Loucy (cell line): ENCODE measurements around the gene DLG2.

Experiments used
- H2AFZ ChIP-seq: fragments of 200-600 bp; sonication (generic); 2 replicates; pipeline ENCODE4 v1.6.0; 2016; ENCODE audit warnings: antibody characterized with exemption, mild to moderate bottlenecking, low read length, moderate library complexity
- H3F3A ChIP-seq: fragments of 200-600 bp; 2 replicates; pipeline ENCODE4 v1.6.0; 2016; ENCODE audit warnings: antibody characterized with exemption, low read depth, mild to moderate bottlenecking
- H3K27me3 ChIP-seq: fragments of 200-600 bp; sonication (generic); 2 replicates; pipeline ENCODE4 v1.6.1; 2014; ENCODE audit warnings: low read length, mild to moderate bottlenecking; ENCODE audit not compliant: insufficient read depth, poor library complexity, severe bottlenecking
- H3K36me3 ChIP-seq: fragments of 200-600 bp; sonication (generic); 2 replicates; pipeline ENCODE4 v1.6.1; 2016; ENCODE audit warnings: low read length; ENCODE audit not compliant: insufficient read depth
- H3K4me1 ChIP-seq: fragments of 200-600 bp; sonication (generic); 2 replicates; pipeline ENCODE4 v1.5.1; 2014; ENCODE audit warnings: low read length, mild to moderate bottlenecking; ENCODE audit not compliant: insufficient read depth, poor library complexity, severe bottlenecking
- H3K4me2 ChIP-seq: fragments of 200-600 bp; sonication (generic); 2 replicates; pipeline ENCODE4 v1.6.0; 2014; ENCODE audit warnings: antibody characterized with exemption, low read length, low read depth, mild to moderate bottlenecking; ENCODE audit not compliant: poor library complexity, severe bottlenecking
- H3K4me3 ChIP-seq: fragments of 200-600 bp; sonication (generic); 2 replicates; pipeline ENCODE4 v1.5.1; 2014; ENCODE audit warnings: low read length, mild to moderate bottlenecking, mixed read lengths; ENCODE audit not compliant: poor library complexity, severe bottlenecking
- H3K79me2 ChIP-seq: fragments of 200-600 bp; sonication (generic); 2 replicates; pipeline ENCODE4 v1.6.1; 2014; ENCODE audit warnings: low read length; ENCODE audit not compliant: insufficient read depth
- H3K9ac ChIP-seq: fragments of 200-600 bp; sonication (generic); 2 replicates; pipeline ENCODE4 v1.6.0; 2014; ENCODE audit warnings: mild to moderate bottlenecking, low read depth, low read length, moderate library complexity; ENCODE audit not compliant: poor library complexity, severe bottlenecking
- H3K9me2 ChIP-seq: fragments of 200-600 bp; sonication (generic); replicated peaks from 2 replicates; pipeline ENCODE4 v1.6.1; 2016; ENCODE audit warnings: low read depth, low read length, mixed read lengths
- H3K9me3 ChIP-seq: fragments of 200-600 bp; sonication (generic); 2 replicates; pipeline ENCODE4 v1.6.1; 2014; ENCODE audit warnings: mild to moderate bottlenecking, antibody characterized with exemption, low read length, low read depth; ENCODE audit not compliant: insufficient read depth
- H4K20me1 ChIP-seq: fragments of 200-600 bp; sonication (generic); 2 replicates; pipeline ENCODE4 v1.6.0; 2014; ENCODE audit warnings: antibody characterized with exemption, low read length, mild to moderate bottlenecking; ENCODE audit not compliant: insufficient read depth, poor library complexity, severe bottlenecking
- EZH2phosphoT487 ChIP-seq: fragments of 200-600 bp; IDR thresholded peaks from 2 replicates; pipeline ENCODE4 v1.6.1; 2018; ENCODE audit warnings: antibody characterized with exemption, mild to moderate bottlenecking, moderate library complexity, borderline replicate concordance
- TF ChIP-seq, protein P1 (sequence below): fragments of 200-600 bp; sonication (generic); conservative IDR thresholded peaks from 2 replicates; pipeline ENCODE4 v1.5.1; 2014; ENCODE audit warnings: mild to moderate bottlenecking, antibody characterized with exemption, low read length

Gene DLG2

DNA sequence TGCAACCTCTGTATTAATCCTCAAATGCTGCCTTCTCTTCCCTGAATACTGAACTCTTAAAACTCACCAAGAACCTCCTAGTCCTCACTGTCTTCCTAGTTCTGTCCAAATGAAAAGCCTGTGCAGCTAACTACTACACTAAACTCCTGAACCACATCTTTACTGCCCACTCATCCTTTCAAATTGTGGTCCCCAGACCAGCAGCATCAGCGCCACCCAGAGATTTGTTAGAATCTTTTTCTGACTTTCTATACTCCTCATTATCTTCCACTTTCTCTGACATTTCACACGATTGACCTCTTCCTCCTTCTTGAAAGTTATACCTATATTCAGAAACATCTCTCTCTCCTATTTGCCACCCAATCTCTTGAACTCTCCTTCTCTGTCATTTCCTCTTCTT is 461.3 kb downstream of the DLG2 start:
- Histone ChIP-seq H2AFZ (no peak overlapping the region), H3K79me2 (no peaks in the 10 kb centered on the region), H4K20me1 (no peaks in the 10 kb centered on the region), H3K9ac (no peak overlapping the region), H3F3A (no peaks in the 10 kb centered on the region), H3K9me3 (no peaks in the 10 kb centered on the region), H3K27me3 (no peaks in the 10 kb centered on the region), H3K9me2 (no peaks in the 10 kb centered on the region), H3K4me1 (no peaks in the 10 kb centered on the region), H3K4me2 (no peak overlapping the region), H3K36me3 (no peaks in the 10 kb centered on the region), H3K4me3 (no peak overlapping the region)
- TF ChIP-seq, protein P1, sequence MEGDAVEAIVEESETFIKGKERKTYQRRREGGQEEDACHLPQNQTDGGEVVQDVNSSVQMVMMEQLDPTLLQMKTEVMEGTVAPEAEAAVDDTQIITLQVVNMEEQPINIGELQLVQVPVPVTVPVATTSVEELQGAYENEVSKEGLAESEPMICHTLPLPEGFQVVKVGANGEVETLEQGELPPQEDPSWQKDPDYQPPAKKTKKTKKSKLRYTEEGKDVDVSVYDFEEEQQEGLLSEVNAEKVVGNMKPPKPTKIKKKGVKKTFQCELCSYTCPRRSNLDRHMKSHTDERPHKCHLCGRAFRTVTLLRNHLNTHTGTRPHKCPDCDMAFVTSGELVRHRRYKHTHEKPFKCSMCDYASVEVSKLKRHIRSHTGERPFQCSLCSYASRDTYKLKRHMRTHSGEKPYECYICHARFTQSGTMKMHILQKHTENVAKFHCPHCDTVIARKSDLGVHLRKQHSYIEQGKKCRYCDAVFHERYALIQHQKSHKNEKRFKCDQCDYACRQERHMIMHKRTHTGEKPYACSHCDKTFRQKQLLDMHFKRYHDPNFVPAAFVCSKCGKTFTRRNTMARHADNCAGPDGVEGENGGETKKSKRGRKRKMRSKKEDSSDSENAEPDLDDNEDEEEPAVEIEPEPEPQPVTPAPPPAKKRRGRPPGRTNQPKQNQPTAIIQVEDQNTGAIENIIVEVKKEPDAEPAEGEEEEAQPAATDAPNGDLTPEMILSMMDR: no peak; the same call in 1 of the 2 replicates
- TF ChIP-seq EZH2phosphoT487: no peak

DNA sequence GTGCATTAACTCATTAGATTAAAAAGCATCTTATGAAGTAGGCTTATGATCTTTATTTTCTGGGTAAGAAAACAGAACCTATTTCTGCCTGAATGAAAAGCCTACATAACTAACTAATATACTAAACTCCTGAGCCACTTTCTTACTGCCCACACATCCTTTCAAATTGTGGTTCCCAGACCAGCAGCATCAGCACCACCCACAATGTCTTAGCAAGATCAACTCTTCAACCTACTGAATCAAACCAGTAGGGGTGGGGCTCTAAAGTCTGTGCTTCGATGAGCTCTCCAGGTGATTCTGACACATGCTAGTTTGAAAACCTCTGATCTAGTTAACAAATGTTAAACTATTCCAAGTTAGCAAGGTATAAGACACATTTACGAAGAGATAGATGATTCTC is 462.4 kb downstream of the DLG2 start:
- Histone ChIP-seq H3K36me3 (no peaks in the 10 kb centered on the region), H3K79me2 (no peaks in the 10 kb centered on the region), H3K4me1 (no peaks in the 10 kb centered on the region), H2AFZ (no peak overlapping the region), H3K4me2 (no peak overlapping the region), H3K4me3 (no peak overlapping the region), H3K9me2 (no peaks in the 10 kb centered on the region), H3K9ac (no peak overlapping the region), H3K9me3 (no peaks in the 10 kb centered on the region), H3K27me3 (no peaks in the 10 kb centered on the region), H4K20me1 (no peaks in the 10 kb centered on the region), H3F3A (no peaks in the 10 kb centered on the region)
- TF ChIP-seq EZH2phosphoT487: no peak
- TF ChIP-seq, protein P1: no peak

DNA sequence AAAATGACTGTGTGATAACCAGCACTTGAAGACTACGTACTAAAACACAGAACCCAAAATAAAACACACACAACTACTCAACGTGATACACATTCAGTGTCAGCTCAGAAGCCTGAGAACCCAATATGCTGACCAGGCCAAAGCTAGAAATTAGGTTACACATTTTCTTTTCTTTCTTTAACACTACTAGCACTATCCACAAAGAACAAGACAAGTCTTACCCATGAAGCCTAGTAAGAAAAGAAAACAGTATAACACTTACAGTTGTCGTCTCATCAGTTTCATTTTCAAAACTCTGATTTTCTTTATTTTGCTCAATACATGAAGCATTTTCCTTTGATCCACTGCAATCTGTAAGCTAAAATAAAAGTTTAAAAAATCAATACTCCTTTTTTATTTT is 472.9 kb downstream of the DLG2 start:
- Histone ChIP-seq H3K79me2 (no peaks in the 10 kb centered on the region), H2AFZ (no peak overlapping the region), H3K36me3 (no peaks in the 10 kb centered on the region), H3K4me1 (no peaks in the 10 kb centered on the region), H3K4me3 (no peak overlapping the region), H3K9ac (no peak overlapping the region), H3K27me3 (no peaks in the 10 kb centered on the region), H3K9me2 (no peaks in the 10 kb centered on the region), H3F3A (no peaks in the 10 kb centered on the region), H3K9me3 (no peaks in the 10 kb centered on the region), H3K4me2 (no peak overlapping the region), H4K20me1 (no peaks in the 10 kb centered on the region)
- TF ChIP-seq, protein P1: no peak
- TF ChIP-seq EZH2phosphoT487: no peak
